HepG2 (cell line): ENCODE data around the gene CYB5D1. TPM values are rescaled to one million over a fixed set of nuclear protein-coding genes. Genes with fewer than 3 reads are reported as not detected.

Source experiments
- ATAC-seq: fragments of 200-7000 bp; cut with Tn5 transposase; 3 replicates; pipeline ENCODE4 v1.9.1; 2020; ENCODE audit warnings: mild to moderate bottlenecking, moderate library complexity
- BruUV-seq: library from RNA; stranded (reverse); fragments of 400-500 nt; replicated peaks from 2 replicates; lab custom pipeline; 2021; lab: Mats Ljungman, UMichigan
- CTCF ChIA-PET: fragments of 300-600 bp; formaldehyde crosslinking; extraction: SDS; loops from one replicate; lab custom pipeline; 2021; ENCODE audit warnings: low total read pairs, inconsistent platforms, low intra/inter-chr PET ratio; lab: Yijun Ruan, JAX
- POLR2A ChIA-PET: fragments of 350-600 bp; sonication (Branson Sonifier 250); formaldehyde crosslinking; loops from one replicate; lab custom pipeline; 2020; ENCODE audit warnings: antibody characterized with exemption, inconsistent platforms; lab: Yijun Ruan, JAX
- DNase-seq: peaks from one replicate; pipeline ENCODE4 v3.0.0-alpha.2; 2015; ENCODE audit warnings: low spot score
- FAIRE-seq: peaks from 3 replicates; lab custom pipeline; 2011; peaks lifted over from hg19 to GRCh38; lab: Jason Lieb, UNC
- H2AFZ ChIP-seq: one replicate; pipeline ENCODE4 v1.6.1; 2011; ENCODE audit warnings: low read length, inconsistent platforms
- H3K27ac ChIP-seq: fragments of 300-600 bp; 3 replicates; pipeline ENCODE4 v1.8.0; 2011; ENCODE audit warnings: mixed run types, mild to moderate bottlenecking, mixed read lengths, low read length, inconsistent platforms; ENCODE audit not compliant: insufficient read depth; ENCODE audit errors: extremely low read length
- H3K27me3 ChIP-seq, 2 experiments: fragments of 200-600 bp in 1 of 2; 2 replicates in 1 of 2; 3 replicates in 1 of 2; pipeline versions ENCODE4 v1.6.0 to v1.8.0; 2011; ENCODE audit warnings: low read length in 2 of 2, mild to moderate bottlenecking in 2 of 2, moderate library complexity in 2 of 2, inconsistent platforms in 1 of 2; ENCODE audit not compliant: insufficient read depth in 2 of 2, control insufficient read depth in 1 of 2
- H3K36me3 ChIP-seq, 2 experiments: fragments of 200-600 bp in 1 of 2; replicated peaks in 1 of 2; 2 replicates in 1 of 2; 3 replicates in 1 of 2; pipeline versions ENCODE4 v1.5.1 to v1.8.0; 2011; ENCODE audit warnings: low read length in 2 of 2, inconsistent platforms in 1 of 2; ENCODE audit not compliant: insufficient read depth in 2 of 2, control insufficient read depth in 1 of 2
- H3K4me1 ChIP-seq: 2 replicates; pipeline ENCODE4 v1.5.1; 2012; ENCODE audit warnings: low read length, inconsistent platforms; ENCODE audit not compliant: insufficient read depth
- H3K4me2 ChIP-seq: 2 replicates; pipeline ENCODE4 v1.6.0; 2011; ENCODE audit warnings: low read depth, low read length, inconsistent platforms
- H3K4me3 ChIP-seq, 3 experiments: fragments of 200-600 bp in 1 of 3; sonication (generic), shearing (Covaris generic) in 1 of 3; replicated peaks in 1 of 3; 2 replicates each; pipeline ENCODE4 v1.5.1; 2011 to 2016; ENCODE audit warnings: low read length in 3 of 3, inconsistent platforms in 2 of 3, low read depth in 2 of 3, mild to moderate bottlenecking in 2 of 3, control low read depth in 1 of 3, mixed read lengths in 1 of 3; ENCODE audit not compliant: insufficient read depth in 1 of 3
- H3K79me2 ChIP-seq: one replicate; pipeline ENCODE4 v1.6.1; 2011; ENCODE audit warnings: low read length, inconsistent platforms; ENCODE audit not compliant: insufficient read depth
- H3K9ac ChIP-seq: 2 replicates; pipeline ENCODE4 v1.6.0; 2011; ENCODE audit warnings: mild to moderate bottlenecking, low read depth, low read length, inconsistent platforms; ENCODE audit not compliant: insufficient read depth
- H3K9me3 ChIP-seq: 2 replicates; pipeline ENCODE4 v1.5.1; 2012; ENCODE audit warnings: mild to moderate bottlenecking, low read length
- H4K20me1 ChIP-seq: 2 replicates; pipeline ENCODE4 v1.6.0; 2011; ENCODE audit warnings: inconsistent platforms, mild to moderate bottlenecking, low read length, moderate library complexity; ENCODE audit not compliant: insufficient read depth
- ARID4A ChIP-seq: sonication (generic); formaldehyde crosslinking; IDR thresholded peaks from 2 replicates; pipeline ENCODE4 v1.5.0; 2020; ENCODE audit warnings: mild to moderate bottlenecking, missing genetic modification reagents, borderline replicate concordance
- BCLAF1 ChIP-seq: fragments of 450-650 bp; IDR thresholded peaks from 2 replicates; pipeline ENCODE4 v1.6.1; 2017; ENCODE audit warnings: mild to moderate bottlenecking
- ELF1 ChIP-seq: sonication (generic); formaldehyde crosslinking; IDR thresholded peaks from 2 replicates; pipeline ENCODE4 v1.4.0; 2020; ENCODE audit warnings: missing genetic modification reagents
- HOMEZ ChIP-seq: IDR thresholded peaks from 2 replicates; pipeline ENCODE4 v1.6.1; 2016; ENCODE audit warnings: low read depth
- HOXA7 ChIP-seq: sonication (generic); formaldehyde crosslinking; IDR thresholded peaks from 2 replicates; pipeline ENCODE4 v1.8.1; 2022; ENCODE audit warnings: mild to moderate bottlenecking, missing genetic modification reagents, moderate library complexity
- NR3C1 ChIP-seq: sonication (generic); formaldehyde crosslinking; IDR thresholded peaks from 2 replicates; pipeline ENCODE4 v1.4.0; 2020; ENCODE audit warnings: missing genetic modification reagents
- ZFY ChIP-seq: sonication (generic); formaldehyde crosslinking; IDR thresholded peaks from 2 replicates; pipeline ENCODE4 v1.4.0; 2020; ENCODE audit warnings: missing genetic modification reagents
- ZNF281 ChIP-seq: sonication (generic); formaldehyde crosslinking; IDR thresholded peaks from 2 replicates; pipeline ENCODE4 v1.4.0; 2020; ENCODE audit warnings: missing genetic modification reagents, borderline replicate concordance
- ZNF780A ChIP-seq: sonication (generic); formaldehyde crosslinking; IDR thresholded peaks from 2 replicates; pipeline ENCODE4 v1.8.0; 2022; ENCODE audit warnings: mild to moderate bottlenecking, missing genetic modification reagents, moderate library complexity
- WGBS: methylation state at CpG from one replicate; pipeline ENCODE4 v1.1.6; 2017; ENCODE audit warnings: low lambda C conversion rate; 5-methylcytosine and 5-hydroxymethylcytosine counted together
- in situ Hi-C: cut with HindIII; loops from 2 replicates; pipeline ENCODE4 v1.10.0; 2017; ENCODE audit warnings: low pct_unique_long_range_greater_than_20kb; ENCODE audit not compliant: extremely low pct_ligation_motif_present
- intact Hi-C: fragments of 100-400 bp; cut with micrococcal nuclease; formaldehyde crosslinking; loops from one replicate; pipeline ENCODE4 v1.10.0; 2022; ENCODE audit not compliant: unreplicated experiment
- polyA plus RNA-seq, 8 experiments: library from polyadenylated mRNA; depleted of rRNA in 3 of 8; stranded (reverse) in 7 of 8; unstranded in 1 of 8; fragments of >200 nt; fragmentation: Illumina TruSeq in 4 of 8; extraction: Trizol in 4 of 8; gene quantifications; 2 replicates each; pipeline versions ENCODE4 v1.2.1 to v1.2.3, GENCODE V29; 2011 to 2016; ENCODE audit warnings: low read depth in 4 of 8, missing spikeins in 1 of 8, mixed read lengths in 1 of 8; ENCODE audit not compliant: insufficient read depth in 1 of 8
- total RNA-seq, 5 experiments: library from RNA; depleted of rRNA; stranded (reverse); fragments of >200 nt; fragmentation: Illumina TruSeq; extraction: Trizol; gene quantifications; 2 replicates each; pipeline ENCODE4 v1.2.3, GENCODE V29; 2016; ENCODE audit warnings: low read depth in 1 of 5

CYB5D1 gene
- total and polyA plus RNA-seq, 2 of the 13 experiments (the other 11 are each of a cell fraction or from before 2014, with no cell fraction given): 8.9 to 17.0 TPM

GRCh38 chr17:7880076-7880868 is 22.5 kb downstream of the CYB5D1 start:
- H3K9ac ChIP-seq: no peak overlapping the region
- FAIRE-seq: no peak
- no TSS peak for BruUV-seq
- intact Hi-C loops (no loop called here), in situ Hi-C loops (no loop called here)
- H3K4me3 ChIP-seq: no peak overlapping the region
- H3K4me1 ChIP-seq: peaks cover 21% of the 10 kb centered on the region
- no peak for DNase-seq
- no peaks in the 10 kb centered on the region for H4K20me1 ChIP-seq
- POLR2A ChIA-PET: no interaction called here
- CTCF ChIA-PET: no interaction called here
- 37% methylated on average over 3 of the region's 3 CpGs for WGBS
- no peaks in the 10 kb centered on the region for H3K79me2 ChIP-seq
- no peak overlapping the region for H2AFZ ChIP-seq
- no peaks in the 10 kb centered on the region for H3K9me3 ChIP-seq
- no peak overlapping the region for H3K27ac ChIP-seq
- H3K36me3 ChIP-seq: no peaks in the 10 kb centered on the region
- no peak overlapping the region for H3K4me2 ChIP-seq
- peaks cover 1 to 5% of the 10 kb centered on the region in 2 experiments; a peak in 1 of 5 replicates for H3K27me3 ChIP-seq
- no peak; the same call in 2 of the 3 replicates for ATAC-seq
- TF ChIP-seq BCLAF1: no peak
- TF ChIP-seq ARID4A: no peak
- TF ChIP-seq HOMEZ (CRISPR knock-in tag): no peak
- no peak for TF ChIP-seq ZNF281 (CRISPR knock-in tag)
- TF ChIP-seq HOXA7 (CRISPR knock-in tag): no peak
- TF ChIP-seq ELF1: no peak
- TF ChIP-seq ZFY: no peak
- TF ChIP-seq NR3C1: no peak
- no peak for TF ChIP-seq ZNF780A (CRISPR knock-in tag)
